GM18867 (cell line): ENCODE results near the gene BORCS5.
"Not testable (repeated sequence)": the region's sequence is repeated elsewhere in the genome, so short reads cannot be mapped to it uniquely, and the experiment has no call there.

Source experiments
- ATAC-seq: cut with Tn5 transposase; IDR thresholded peaks from one replicate; pipeline ENCODE4 v1.9.1; 2021; ENCODE audit warnings: mild to moderate bottlenecking, moderate library complexity; ENCODE audit not compliant: unreplicated experiment

The BORCS5 gene

DNA sequence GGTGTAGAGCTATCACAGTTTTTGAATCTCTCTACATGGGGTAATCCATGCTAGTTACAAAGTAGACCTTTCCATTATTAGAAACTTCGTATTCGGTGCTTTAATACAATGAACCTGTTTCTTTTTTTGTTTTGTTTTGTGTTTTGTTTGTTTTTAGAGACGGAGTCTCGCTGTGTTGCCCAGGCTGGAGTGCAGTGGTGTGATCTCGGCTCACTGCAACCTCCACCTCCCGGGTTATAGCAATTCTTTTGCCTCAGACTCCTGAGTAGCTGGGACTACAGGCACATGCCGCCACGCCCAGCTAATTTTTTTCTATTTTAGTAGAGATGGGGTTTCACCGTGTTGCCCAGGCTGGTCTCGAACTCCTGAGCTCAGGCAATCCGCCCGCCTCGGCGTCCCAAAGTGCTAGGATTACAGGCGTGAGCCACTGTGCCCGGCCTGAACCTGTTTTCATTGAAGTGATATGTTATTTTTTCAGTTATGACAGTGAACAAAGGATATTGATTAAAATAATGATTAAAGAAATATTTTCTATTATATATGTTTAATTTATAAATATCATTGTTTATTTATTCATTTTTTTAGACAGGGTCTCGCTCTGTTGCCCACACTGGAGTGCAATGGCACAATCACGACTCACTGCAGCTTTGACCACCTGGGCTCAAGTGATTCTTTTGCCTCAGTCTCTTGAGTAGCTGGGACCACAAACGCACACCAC is 5.3 kb upstream of the BORCS5 start:
- not testable (repeated sequence) for ATAC-seq

DNA sequence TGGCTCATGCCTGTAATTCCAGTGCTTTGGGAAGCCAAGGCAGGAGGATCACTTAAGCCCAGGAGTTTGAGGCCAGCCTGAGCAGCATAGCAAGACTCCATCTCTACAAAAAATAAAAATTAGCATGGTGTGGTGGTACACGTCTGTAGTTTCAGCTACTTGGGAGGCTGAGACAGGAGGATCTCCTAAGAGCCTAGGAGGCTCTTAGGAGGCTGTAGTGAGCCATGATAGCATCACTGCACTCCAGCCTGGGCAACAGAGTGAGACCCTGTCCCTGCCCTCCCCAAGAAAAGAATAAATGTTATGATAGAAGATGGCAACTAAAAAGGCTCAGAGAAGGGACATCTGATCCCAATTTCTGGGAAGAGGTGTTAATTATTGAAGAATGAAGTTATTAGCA is 3.6 kb upstream of the BORCS5 start:
- ATAC-seq = no peak

DNA sequence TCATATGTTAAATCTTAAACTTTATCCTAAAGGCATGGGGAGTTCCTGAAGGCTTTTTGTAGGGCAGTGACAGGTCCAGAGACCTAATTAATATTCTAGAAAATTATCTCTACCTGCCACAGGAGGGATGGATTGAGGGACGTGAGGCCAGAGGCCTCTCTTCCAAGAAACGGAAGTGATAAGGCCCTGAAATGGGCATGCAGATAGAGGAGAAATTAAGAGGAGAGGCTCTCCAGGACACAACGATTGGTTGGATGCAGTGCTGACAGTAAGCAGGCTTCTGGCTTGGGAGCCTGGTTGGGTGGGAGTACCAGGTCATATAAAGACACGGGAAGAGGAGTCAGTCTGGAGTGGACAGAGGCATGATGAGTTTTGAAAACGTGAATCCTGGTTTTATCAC is 3.1 kb upstream of the BORCS5 start:
- no peak for ATAC-seq

DNA sequence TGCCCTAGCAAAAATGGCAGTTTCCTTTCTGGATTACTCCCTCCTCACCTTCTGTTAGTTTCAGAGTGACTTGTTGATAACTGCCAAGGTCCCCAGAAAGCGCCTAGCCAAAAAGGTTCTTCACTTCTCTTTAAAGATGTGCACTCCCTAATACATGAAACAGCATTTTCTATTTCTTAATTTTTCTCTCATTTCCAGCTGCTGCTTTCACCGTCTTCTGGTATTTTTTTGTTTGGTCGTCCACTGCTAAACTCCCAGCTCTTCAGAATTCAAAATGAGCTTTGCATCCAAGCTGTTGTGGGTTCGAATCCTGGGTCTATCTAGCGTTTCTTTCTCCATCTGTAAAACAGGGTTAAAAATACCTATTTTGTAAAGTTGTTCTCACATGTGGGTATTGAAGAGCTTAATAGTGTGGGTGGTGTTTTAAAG is 397 bp upstream of the BORCS5 start:
- no peak for ATAC-seq

DNA sequence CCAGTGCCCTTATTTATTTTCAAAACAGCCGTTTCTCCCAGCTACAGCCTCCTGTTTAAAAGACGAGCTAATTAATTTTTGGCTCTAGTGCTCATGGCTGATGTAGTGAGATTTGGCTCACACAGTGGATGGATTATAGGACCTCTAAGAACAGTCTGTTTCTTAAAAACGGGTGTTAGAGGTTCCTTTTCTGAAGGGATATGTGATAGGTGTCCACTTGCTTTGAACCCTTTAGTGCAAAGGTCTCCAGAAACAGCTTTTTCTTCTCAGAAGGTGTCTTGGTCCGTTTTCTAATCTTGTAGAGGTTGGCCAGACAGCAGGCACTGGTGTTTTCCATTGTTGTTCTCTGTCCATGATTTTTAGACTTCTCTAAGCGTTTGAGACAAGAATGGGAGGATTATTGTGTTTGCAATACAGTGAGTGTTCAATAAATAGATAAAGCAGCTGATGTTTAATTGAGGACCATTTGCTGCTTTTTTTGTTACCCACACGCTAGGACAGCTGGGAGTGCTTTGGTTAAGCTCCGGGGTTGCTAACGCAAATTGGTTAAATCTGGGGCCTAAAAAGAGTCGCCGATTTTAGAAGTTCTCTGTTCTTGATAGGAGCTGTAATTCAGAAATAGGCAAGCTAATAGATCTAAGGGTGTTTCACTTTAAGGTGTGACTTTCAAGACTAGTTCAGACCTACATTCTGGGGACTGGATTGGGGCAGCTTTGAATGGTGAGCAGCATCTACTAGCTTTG is 1.0 kb downstream of the BORCS5 start:
- peak; percentile 41 for ATAC-seq

DNA sequence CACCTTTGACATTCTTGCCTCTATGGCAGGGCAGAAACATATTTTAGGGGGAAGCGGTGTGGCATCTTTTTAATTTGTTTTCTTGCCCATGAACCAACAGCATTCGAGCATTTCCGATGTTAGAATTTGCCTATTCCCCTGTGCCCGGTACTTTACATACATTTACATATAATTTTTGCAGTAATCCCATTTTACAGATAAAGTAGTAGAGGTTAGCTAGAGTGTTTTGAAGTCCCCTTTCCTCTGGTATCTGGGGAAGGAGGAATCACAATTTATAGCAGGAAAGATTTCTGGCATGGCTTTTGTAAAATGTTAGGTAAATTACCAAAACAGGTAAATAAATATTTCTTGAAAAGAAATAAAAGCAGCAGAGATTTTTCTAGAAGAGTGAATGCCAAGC is 1.6 kb downstream of the BORCS5 start:
- ATAC-seq = no peak

DNA sequence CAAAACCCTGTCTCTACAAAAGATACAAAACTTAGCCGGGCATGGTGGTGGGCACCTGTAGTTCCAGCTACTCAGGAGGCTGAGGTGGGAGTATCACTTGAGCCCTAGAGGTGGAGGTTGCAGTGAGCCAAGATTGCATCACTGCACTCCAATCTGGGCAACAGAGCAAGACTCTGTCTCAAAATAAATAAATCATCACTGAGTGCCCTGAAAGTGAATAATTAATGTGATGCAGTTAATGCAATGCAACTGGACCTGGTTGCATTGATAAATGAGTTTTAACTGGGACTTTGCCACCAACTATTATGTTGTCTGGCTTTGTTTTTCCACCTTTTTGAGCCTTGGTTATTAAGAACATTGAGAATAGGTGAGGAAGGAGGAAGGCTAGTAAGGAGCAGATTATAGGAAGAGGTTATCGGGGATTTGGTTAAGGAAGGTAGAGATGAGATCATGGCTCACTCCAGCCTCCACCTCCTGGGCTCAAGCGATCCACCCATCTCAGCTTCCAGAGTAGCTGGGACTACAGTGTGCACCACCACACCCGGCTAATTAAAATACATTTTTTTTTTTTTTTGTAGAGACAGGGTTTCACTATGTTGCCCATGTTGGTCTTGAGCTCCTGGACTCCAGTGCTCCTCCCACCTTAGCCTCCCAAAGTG is 8.0 kb downstream of the BORCS5 start:
- no peak for ATAC-seq

DNA sequence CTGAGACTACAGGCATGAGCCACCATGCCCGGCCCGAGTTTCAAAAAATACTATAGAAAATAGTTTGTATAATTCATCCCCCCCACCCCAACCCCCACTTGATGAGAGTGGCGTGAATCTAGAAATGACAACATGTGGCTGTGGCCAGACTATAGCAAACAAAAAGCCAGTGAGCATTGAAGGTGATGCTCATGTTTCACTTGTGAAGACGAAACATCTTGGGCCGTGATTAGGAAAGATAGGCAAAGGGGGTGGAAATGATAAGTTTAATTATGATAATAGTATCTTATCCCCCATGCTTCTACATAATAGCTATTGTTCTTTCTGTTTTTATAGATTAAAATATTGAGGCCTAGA is 8.5 kb downstream of the BORCS5 start:
- no peak for ATAC-seq

DNA sequence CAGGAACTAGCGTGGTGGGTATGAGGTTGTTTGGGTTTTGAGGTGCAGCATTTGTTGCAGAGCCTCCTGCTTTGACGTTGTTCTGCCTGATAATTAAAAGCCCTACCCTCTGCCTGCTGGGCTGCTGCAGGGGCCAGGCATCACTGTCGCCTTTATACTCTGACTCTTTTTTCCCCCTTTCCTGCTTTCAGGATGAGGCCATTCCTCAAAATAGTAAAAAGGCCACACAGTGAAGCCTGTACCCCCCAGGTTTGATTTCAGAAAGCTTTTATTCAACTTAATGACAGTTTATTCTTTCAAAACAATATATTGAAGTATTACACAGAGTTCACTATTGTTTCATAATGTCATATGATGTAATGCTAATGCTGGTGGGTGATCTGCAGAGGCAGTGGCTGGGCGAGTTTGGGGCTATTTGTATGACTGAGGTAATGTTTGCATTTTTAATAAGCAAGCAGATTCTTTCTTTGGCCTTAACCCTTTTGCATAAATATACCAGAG is 9.1 kb downstream of the BORCS5 start:
- no peak for ATAC-seq

DNA sequence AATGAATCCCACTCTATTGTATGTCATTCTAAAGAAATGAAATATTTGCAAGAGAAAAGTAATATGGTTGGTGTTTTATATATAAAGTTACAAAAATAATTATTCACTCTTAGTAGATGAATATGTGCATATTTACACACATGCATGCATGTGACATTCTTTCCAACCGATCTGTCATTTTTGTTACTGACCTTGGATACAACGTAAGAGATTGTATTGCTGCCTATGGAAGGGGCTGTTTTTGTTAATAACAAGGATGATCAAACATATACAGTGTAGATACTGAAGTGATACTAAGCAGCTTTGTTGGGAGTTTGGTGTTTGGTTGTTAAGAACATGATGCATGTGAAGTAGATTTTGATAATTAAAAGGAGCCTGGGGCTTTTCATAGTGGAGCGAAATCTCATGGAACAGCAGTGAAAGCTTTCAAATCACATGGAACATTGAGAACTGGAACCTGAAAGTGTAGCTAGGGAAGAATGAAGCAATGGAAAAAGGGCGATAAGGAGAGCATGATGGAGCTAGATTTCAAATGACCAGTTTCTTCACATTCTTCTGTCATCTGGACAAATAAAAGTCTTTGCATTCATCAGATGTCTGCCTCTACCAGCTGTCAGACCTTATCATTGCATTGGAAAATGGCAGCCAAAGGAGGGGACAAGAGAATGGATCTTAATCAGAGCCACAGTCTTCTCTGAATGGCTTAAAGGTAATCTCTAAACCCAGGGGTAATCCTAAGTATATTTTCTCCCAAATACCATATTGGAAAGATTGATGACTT is 10.0 kb downstream of the BORCS5 start:
- ATAC-seq = no peak

DNA sequence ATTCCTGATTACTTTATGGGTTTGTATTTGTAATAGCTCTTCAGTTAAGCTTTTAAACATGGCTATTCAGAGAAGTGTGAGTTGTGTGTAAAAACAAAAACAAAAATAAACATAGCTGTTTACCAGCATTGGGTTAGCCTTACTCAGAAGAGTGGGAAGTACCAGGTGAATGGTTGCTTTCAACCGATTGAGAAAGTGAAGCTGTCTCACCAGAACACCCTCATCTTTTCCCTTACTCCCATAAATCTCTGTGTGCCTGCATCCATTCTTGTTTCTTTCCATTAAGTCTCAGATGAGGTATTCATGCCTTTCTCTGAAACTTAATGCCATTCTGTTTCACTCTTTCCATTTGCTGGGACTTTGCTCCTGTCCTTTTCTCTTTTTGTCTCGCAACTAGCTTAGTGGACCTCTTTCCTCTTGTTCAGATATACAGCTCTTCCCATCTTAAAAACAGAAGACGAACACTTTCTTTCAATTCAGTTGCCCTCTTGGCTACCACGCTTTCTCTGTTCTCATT is 10.7 kb downstream of the BORCS5 start:
- ATAC-seq = no peak

DNA sequence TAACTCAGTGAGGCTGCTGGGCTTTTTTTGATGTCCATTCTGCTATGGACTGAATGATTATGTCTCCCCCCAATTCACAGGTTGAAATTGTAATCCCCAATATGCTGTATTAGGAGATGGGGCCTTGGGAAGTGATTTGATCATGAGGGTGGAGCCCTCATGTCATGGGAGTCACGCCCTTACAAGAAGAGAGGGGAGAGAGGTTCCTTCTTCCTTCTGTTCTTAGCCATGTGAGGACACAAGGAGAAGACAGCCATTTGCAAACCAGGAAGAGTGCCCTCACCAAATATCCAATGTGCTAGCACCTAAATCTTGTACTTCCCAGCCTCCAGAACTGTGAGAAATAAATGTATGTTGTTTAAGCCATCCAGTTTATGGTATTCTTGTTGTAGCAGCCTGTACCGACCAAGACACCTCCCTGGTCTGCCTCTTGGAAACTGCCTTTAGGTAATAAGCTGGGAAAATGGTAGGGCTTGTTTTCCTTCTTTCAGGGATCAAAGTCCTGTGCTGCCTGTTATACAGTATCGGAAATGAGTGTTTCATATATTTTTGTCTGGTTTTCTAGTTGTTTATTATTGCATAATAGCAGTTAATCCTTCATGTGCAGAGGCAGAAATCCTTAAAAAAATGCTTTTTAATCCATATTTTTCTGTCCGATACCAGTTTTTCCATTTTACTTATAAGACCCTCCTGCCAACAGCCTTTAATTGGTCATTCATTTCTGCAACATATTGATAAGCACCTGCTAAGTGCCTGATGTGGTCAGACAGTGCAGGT is 16.3 kb downstream of the BORCS5 start:
- no peak for ATAC-seq

DNA sequence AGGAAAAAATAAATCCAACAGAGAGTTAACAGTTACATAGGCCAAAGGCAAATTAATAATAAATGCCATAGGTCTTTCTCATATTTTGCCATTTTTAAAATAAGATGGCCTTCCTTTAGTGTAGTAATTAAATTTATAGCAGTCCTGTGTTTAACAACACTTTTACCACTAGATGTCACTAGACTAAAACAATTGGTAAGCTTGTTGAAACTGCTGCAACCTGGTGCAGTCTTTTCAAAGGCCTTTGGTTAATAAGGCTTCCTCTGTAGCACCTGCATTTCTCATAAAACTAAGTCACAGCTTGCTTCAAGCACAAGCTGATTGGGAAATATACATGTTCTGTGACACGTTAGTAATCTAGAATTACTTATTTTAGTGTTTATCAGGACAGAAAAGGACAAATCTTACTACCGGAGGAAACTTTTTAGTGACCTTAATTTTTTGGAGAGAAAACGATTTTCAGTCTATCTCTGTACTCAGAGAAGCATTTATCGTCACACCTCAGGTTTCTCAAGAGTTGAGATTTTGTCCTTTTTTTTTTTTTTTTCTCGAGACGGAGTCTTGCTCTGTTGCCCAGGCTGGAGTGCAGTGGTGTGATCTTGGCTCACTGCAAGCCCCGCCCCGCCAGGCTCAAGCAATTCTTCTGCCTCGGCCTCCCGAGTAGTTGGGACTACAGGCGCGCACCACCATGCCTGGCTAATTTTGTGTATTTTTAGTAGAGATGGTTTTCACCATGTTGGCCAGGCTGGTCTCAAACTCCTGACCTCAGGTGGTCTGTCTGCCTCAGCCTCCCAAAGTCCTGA is 20.0 kb downstream of the BORCS5 start:
- peak; percentile 55 for ATAC-seq

DNA sequence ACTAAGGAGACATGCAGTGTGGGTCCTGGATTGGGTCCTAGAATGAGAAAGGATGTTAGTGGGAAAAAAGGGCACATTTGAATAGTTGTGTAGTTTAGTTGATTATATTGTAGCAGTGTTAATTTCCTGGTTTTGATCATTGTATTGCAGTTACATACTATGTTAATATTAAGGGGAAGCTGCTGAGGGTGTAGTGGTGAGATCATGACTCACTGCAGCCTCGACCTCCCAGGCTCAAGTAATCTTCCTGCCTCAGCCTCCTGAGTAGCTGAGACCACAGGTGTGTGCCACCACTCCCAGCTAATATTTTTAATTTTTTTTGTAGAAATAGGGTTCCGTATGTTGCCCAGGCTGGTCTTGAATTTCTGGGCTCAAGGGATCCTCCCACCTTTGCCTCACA is 21.7 kb downstream of the BORCS5 start:
- ATAC-seq = no peak

DNA sequence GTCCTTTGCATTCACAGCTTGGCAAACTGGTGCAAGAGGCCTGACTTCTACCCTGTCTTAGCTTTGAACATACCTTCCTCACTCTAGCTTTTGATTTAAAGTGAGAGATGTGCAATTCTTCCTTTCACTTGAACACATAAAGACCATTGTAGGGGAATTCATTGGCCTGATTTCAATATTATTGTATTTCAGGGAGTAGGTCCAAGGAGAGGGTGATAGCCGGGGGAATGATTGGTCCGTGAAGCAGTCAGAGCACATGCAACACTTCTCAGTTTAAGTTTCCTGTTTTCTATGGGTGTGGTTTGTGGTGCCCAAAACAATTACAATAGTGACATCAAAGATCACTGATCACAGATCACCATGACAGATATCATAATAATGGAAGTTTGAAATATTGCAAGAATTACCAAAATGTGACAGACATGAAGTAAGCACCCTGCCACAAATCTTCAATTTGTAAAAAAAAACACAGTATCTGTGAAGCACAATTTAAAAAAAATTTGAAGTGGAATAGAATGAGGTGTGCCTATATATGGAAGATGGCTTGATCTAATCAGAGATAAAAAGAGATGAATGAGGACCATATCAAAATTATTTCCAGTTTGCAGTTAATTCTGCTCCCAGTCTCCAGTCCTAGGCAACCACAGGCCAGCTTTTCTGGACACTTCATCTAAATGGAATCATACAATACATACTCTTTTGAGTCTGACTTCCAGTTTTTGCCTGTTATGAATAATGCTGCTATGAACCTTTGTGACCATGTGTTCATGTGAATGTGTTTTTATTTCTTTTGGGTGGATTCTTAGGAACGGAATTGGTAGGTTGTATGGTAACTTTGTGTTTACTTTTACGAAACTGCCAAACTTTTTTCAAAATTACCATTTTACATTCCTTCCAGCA is 23.2 kb downstream of the BORCS5 start:
- no peak for ATAC-seq

DNA sequence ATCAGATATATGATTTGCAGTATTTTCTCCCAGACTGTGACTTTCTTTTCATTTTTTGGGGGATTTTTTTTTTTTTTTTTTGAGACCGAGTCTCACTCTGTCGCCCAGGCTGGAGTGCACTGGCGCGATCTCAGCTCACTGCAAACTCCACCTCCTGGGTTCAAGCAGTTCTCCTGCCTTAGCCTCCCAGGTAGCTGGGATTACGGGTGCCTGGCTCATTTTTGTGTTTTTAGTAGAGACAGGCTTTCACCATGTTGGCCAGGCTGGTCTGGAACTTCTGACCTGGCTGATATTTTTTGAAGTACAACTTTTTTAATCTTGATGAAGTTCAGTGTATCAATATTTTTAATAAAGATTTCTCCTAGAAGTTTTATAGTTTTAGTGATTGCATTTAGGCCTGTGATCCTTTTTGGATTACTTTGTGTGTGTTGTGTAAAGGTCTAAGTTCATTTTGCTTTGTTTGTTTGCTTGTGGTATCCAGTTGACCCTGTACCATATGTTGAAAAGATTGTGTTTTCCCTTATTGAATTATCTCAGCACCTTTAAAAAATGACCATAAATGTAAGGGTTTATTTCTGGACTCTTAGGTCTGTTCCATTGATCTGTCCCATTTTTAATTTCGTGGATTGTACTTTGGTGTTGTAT is 24.2 kb downstream of the BORCS5 start:
- no peak for ATAC-seq

DNA sequence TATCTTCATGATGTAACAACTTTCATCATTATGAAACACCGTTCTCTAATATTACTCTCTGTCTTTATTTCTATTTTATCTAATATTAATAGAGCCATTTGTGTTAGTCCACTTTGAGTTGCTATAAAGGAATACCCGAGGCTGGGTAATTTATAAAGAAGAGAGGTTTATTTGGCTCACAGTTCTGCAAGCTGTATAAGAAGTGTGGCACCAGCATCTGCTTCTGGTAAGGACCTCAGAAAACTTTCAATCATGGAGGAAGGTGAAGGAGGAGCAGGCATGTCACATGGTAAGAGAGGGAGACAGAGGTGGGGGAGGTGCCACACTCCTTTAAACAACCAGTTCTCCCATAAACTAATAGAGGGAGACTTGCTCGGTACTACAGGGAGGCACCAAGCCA is 25.1 kb downstream of the BORCS5 start:
- no peak for ATAC-seq
